Breast epithelium (tissue), 3 donors: ENCODE measurements around the gene PSG3.
"Not testable (repeated sequence)": the region's sequence is repeated elsewhere in the genome, so short reads cannot be mapped to it uniquely, and the experiment has no call there.

Experiments
- POLR2A ChIP-seq: fragments of 450-650 bp; IDR thresholded peaks from one replicate; pipeline ENCODE4 v1.6.1; 2016; ENCODE audit warnings: antibody characterized with exemption, mild to moderate bottlenecking, moderate library complexity
- TF ChIP-seq, protein P1 (sequence below), 3 donors: fragments of 450-650 bp; IDR thresholded peaks; one replicate each; pipeline ENCODE4 v1.5.1; 2016 to 2017; ENCODE audit warnings: antibody characterized with exemption in 3 of 3, mild to moderate bottlenecking in 3 of 3, moderate library complexity in 3 of 3

DNA sequence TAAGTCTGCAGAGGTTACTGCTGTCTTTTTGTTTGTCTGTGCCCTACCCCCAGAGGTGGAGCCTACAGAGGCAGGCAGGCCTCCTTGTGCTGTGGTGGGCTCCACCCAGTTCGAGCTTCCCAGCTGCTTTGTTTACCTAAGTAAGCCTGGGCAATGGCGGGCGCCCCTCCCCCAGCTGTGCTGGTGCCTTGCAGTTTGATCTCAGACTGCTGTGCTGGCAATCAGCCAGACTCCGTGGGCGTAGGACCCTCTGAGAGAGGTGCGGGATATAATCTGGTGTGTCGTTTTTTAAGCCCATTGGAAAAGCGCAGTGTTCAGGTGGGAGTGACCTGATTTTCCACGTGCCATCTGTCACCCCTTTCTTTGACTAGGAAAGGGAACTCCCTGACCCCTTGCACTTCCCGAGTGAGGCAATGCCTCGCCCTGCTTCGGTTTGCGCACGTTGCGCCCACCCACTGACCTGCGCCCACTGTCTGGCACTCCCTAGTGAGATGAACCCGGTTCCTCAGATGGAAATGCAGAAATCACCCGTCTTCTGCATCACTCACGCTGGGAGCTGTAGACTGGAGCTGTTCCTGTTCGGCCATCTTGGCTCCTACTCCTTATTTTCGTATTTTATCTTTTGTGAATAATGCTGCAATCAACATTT lies 34.4 kb upstream of the PSG3 start:
- not testable (repeated sequence) for TF ChIP-seq POLR2A
- TF ChIP-seq, protein P1, sequence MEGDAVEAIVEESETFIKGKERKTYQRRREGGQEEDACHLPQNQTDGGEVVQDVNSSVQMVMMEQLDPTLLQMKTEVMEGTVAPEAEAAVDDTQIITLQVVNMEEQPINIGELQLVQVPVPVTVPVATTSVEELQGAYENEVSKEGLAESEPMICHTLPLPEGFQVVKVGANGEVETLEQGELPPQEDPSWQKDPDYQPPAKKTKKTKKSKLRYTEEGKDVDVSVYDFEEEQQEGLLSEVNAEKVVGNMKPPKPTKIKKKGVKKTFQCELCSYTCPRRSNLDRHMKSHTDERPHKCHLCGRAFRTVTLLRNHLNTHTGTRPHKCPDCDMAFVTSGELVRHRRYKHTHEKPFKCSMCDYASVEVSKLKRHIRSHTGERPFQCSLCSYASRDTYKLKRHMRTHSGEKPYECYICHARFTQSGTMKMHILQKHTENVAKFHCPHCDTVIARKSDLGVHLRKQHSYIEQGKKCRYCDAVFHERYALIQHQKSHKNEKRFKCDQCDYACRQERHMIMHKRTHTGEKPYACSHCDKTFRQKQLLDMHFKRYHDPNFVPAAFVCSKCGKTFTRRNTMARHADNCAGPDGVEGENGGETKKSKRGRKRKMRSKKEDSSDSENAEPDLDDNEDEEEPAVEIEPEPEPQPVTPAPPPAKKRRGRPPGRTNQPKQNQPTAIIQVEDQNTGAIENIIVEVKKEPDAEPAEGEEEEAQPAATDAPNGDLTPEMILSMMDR (IDR thresholded peaks at IDR 0.05), result not testable (repeated sequence)
